ENCODE results near the gene TMEM175.

DNA sequence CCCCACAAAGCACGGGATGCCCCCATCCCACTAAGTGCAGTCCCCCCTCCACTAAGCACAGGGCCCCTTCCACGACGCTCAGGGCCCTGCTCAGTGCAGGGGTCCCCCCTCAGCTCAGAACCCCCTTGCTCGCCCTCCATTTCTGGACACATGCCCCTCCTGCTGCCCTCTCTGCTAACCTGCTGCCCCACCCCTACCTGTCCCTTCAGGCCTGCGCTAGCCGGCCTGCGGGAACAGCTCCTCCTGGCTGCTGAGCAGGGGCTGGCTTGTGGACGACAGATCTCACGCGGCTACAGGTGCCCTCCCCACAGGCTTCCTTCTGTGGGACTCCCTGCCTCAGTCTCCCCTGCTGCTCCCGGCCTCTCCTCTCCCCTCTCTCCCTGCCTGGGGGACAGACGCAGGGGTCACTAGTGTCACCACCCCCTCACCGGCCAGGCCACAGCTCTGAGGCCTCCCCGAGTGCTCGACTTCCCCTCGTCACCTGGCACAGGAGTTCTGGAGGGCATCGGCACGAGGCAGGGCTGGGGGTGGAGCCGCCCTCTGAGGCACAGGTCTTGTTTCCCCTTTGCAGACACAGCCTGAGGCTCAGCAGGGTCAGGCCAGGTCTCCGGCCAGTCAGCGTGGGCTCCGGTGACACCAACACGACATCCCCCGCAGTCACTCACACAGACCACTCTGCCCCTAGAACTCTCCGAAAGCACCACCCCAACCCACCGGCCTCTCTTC lies 21.7 kb upstream of the TMEM175 start:
- TF ChIP-seq, protein P1, sequence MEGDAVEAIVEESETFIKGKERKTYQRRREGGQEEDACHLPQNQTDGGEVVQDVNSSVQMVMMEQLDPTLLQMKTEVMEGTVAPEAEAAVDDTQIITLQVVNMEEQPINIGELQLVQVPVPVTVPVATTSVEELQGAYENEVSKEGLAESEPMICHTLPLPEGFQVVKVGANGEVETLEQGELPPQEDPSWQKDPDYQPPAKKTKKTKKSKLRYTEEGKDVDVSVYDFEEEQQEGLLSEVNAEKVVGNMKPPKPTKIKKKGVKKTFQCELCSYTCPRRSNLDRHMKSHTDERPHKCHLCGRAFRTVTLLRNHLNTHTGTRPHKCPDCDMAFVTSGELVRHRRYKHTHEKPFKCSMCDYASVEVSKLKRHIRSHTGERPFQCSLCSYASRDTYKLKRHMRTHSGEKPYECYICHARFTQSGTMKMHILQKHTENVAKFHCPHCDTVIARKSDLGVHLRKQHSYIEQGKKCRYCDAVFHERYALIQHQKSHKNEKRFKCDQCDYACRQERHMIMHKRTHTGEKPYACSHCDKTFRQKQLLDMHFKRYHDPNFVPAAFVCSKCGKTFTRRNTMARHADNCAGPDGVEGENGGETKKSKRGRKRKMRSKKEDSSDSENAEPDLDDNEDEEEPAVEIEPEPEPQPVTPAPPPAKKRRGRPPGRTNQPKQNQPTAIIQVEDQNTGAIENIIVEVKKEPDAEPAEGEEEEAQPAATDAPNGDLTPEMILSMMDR (conservative IDR thresholded peaks at IDR 0.05; ENCODE audit: low read depth, low read length), result no peak
- no peak for TF ChIP-seq POLR2A (IDR thresholded peaks at IDR 0.05; ENCODE audit: low read depth, low read length)
